Body of pancreas (tissue), 4 donors: ENCODE measurements around the gene ESYT2.

Source experiments
- POLR2A ChIP-seq, 3 donors: fragments of 450-650 bp; IDR thresholded peaks; one replicate each; pipeline ENCODE4 v1.6.1; 2016; ENCODE audit warnings: antibody characterized with exemption in 3 of 3, mild to moderate bottlenecking in 2 of 3
- TF ChIP-seq, protein P1 (sequence below), 7 experiments: fragments of 450-650 bp in 4 of 7; fragments of 200-600 bp in 3 of 7; sonication (generic) in 3 of 7; IDR thresholded peaks; one replicate each; pipeline ENCODE4 v1.5.1; 2016 to 2019; ENCODE audit warnings: antibody characterized with exemption in 7 of 7

DNA sequence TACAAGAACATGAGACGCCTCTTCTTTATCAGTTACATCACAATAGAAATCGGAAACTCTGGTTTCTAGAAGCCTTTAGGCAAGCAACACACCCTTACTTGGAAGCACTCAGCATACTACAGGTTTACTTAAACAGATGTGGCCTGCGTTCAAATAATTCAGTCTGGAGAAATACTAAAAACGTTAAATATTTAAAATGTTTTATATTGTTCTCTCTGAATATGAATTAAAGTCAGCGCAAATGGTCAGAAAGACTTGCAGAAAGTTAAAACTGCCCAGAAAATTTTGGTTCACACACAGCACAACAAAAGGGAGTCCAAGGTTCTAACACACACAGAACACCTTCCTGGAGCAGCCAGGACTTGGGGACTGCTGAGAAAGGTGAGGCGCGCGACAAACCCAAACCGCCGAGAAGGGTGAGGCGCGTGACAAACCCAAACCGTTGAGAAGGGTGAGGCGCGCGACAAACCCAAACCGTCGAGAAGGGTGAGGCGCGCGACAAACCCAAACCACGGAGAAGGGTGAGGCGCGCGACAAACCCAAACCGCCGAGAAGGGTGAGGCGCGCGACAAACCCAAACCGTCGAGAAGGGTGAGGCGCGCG lies 25.8 kb downstream of the ESYT2 start:
- TF ChIP-seq, protein P1, sequence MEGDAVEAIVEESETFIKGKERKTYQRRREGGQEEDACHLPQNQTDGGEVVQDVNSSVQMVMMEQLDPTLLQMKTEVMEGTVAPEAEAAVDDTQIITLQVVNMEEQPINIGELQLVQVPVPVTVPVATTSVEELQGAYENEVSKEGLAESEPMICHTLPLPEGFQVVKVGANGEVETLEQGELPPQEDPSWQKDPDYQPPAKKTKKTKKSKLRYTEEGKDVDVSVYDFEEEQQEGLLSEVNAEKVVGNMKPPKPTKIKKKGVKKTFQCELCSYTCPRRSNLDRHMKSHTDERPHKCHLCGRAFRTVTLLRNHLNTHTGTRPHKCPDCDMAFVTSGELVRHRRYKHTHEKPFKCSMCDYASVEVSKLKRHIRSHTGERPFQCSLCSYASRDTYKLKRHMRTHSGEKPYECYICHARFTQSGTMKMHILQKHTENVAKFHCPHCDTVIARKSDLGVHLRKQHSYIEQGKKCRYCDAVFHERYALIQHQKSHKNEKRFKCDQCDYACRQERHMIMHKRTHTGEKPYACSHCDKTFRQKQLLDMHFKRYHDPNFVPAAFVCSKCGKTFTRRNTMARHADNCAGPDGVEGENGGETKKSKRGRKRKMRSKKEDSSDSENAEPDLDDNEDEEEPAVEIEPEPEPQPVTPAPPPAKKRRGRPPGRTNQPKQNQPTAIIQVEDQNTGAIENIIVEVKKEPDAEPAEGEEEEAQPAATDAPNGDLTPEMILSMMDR (IDR thresholded peaks at IDR 0.05): no peak
- no peak for TF ChIP-seq POLR2A (IDR thresholded peaks at IDR 0.05)
